SK-N-SH (cell line): ENCODE data around the gene SPRN. TPM values are rescaled to one million over a fixed set of nuclear protein-coding genes. Genes with fewer than 3 reads are reported as not detected.
A peak's percentile ranks its signal among the peaks of the same experiment; 100 is the strongest.

Experiments
- CTCF ChIA-PET: fragments of 300-600, 350-600 bp; formaldehyde crosslinking; extraction: SDS; loops from one replicate; lab custom pipeline; 2021; lab: Yijun Ruan, JAX
- POLR2A ChIA-PET: fragments of 350-600 bp; sonication (Branson Sonifier 250); formaldehyde crosslinking; extraction: SDS; loops from one replicate; lab custom pipeline; 2020; ENCODE audit warnings: antibody characterized with exemption, inconsistent platforms; lab: Yijun Ruan, JAX
- DNase-seq: peaks from one replicate; pipeline ENCODE4 v3.0.0; 2012
- H2AFZ ChIP-seq: fragments of 200-600 bp; sonication (generic); 2 replicates; pipeline ENCODE4 v1.8.1; 2016; ENCODE audit warnings: antibody characterized with exemption, mild to moderate bottlenecking, low read depth
- H3F3A ChIP-seq: fragments of 200-600 bp; sonication (generic); replicated peaks from 2 replicates; pipeline ENCODE3; 2016; ENCODE audit warnings: antibody characterized with exemption, mild to moderate bottlenecking; ENCODE audit not compliant: insufficient read depth
- H3K27ac ChIP-seq, 2 experiments: fragments of 200-500 bp in 1 of 2; fragments of 200-600 bp in 1 of 2; sonication (Bioruptor generic) in 1 of 2; sonication (generic), shearing (Covaris generic) in 1 of 2; 2 replicates each; pipeline versions ENCODE4 v1.5.1 to v1.6.1; 2014 to 2016; ENCODE audit warnings: low read depth in 2 of 2, inconsistent platforms in 1 of 2, low read length in 1 of 2, mild to moderate bottlenecking in 1 of 2, mixed read lengths in 1 of 2
- H3K27me3 ChIP-seq: fragments of 200-600 bp; sonication (generic), shearing (Covaris generic); 2 replicates; pipeline ENCODE4 v1.6.1; 2016; ENCODE audit warnings: mixed run types; ENCODE audit not compliant: insufficient read depth
- H3K36me3 ChIP-seq, 2 experiments: fragments of 200-500 bp in 1 of 2; fragments of 200-600 bp in 1 of 2; sonication (Bioruptor generic) in 1 of 2; sonication (generic) in 1 of 2; replicated peaks in 1 of 2; 2 replicates each; pipeline versions ENCODE3 to v1.5.1; 2014 to 2016; ENCODE audit warnings: low read length in 1 of 2, mild to moderate bottlenecking in 1 of 2; ENCODE audit not compliant: insufficient read depth in 2 of 2, control insufficient read depth in 1 of 2
- H3K4me1 ChIP-seq, 2 experiments: fragments of 200-500 bp in 1 of 2; fragments of 200-600 bp in 1 of 2; sonication (Bioruptor generic) in 1 of 2; sonication (generic), shearing (Covaris generic) in 1 of 2; 2 replicates each; pipeline versions ENCODE4 v1.5.1 to v1.6.1; 2014 to 2016; ENCODE audit warnings: low read depth in 1 of 2, low read length in 1 of 2, mixed run types in 1 of 2; ENCODE audit not compliant: insufficient read depth in 2 of 2, control insufficient read depth in 1 of 2
- H3K4me2 ChIP-seq: fragments of 200-600 bp; sonication (generic), shearing (Covaris generic); 2 replicates; pipeline ENCODE4 v1.6.1; 2017; ENCODE audit warnings: mixed run types
- H3K4me3 ChIP-seq, 2 experiments: fragments of 200-500 bp in 1 of 2; fragments of 200-600 bp in 1 of 2; sonication (Bioruptor generic) in 1 of 2; sonication (generic), shearing (Covaris generic) in 1 of 2; 2 replicates each; pipeline versions ENCODE4 v1.5.1 to v1.8.1; 2014 to 2016; ENCODE audit warnings: low read depth in 2 of 2, inconsistent platforms in 1 of 2, low read length in 1 of 2, mild to moderate bottlenecking in 1 of 2, mixed read lengths in 1 of 2, moderate library complexity in 1 of 2
- H3K79me2 ChIP-seq: fragments of 200-600 bp; sonication (generic); 2 replicates; pipeline ENCODE4 v1.8.1; 2017; ENCODE audit warnings: mild to moderate bottlenecking; ENCODE audit not compliant: insufficient read depth
- H3K9ac ChIP-seq: fragments of 200-600 bp; sonication (generic); 2 replicates; pipeline ENCODE4 v1.6.1; 2017; ENCODE audit warnings: mixed run types
- H3K9me2 ChIP-seq: fragments of 200-600 bp; sonication (generic); 2 replicates; pipeline ENCODE4 v1.6.1; 2017; ENCODE audit warnings: mixed run types
- H3K9me3 ChIP-seq: fragments of 200-600 bp; sonication (generic); 2 replicates; pipeline ENCODE4 v1.6.1; 2017; ENCODE audit warnings: mixed run types, mild to moderate bottlenecking, moderate library complexity
- H4K20me1 ChIP-seq: fragments of 200-600 bp; sonication (generic); 2 replicates; pipeline ENCODE4 v1.6.1; 2017; ENCODE audit warnings: mild to moderate bottlenecking, mixed run types; ENCODE audit not compliant: insufficient read depth
- FOXM1 ChIP-seq: IDR thresholded peaks from 2 replicates; pipeline ENCODE4 v1.4.0; 2012; ENCODE audit warnings: low read depth, mild to moderate bottlenecking
- GABPA ChIP-seq: IDR thresholded peaks from 2 replicates; pipeline ENCODE4 v1.4.0; 2012; ENCODE audit warnings: low read depth, mild to moderate bottlenecking
- GATA2 ChIP-seq: sonication (generic); formaldehyde crosslinking; IDR thresholded peaks from 2 replicates; pipeline ENCODE4 v1.5.0; 2020; ENCODE audit warnings: mild to moderate bottlenecking, missing genetic modification reagents
- NRF1 ChIP-seq: IDR thresholded peaks from 2 replicates; pipeline ENCODE4 v1.6.1; 2012; ENCODE audit warnings: low read depth, mild to moderate bottlenecking, low read length
- POLR2AphosphoS5 ChIP-seq: IDR thresholded peaks from 2 replicates; pipeline ENCODE4 v1.6.1; 2012; ENCODE audit warnings: low read depth, low read length
- RCOR1 ChIP-seq: fragments of 150-350 bp; IDR thresholded peaks from 2 replicates; pipeline ENCODE4 v1.6.1; 2017; ENCODE audit warnings: antibody characterized with exemption, low read length
- RXRA ChIP-seq: IDR thresholded peaks from 2 replicates; pipeline ENCODE4 v1.4.0; 2012; ENCODE audit warnings: low read depth, mild to moderate bottlenecking, borderline replicate concordance
- TAF1 ChIP-seq: IDR thresholded peaks from 2 replicates; pipeline ENCODE4 v1.6.1; 2012; ENCODE audit warnings: low read depth, mild to moderate bottlenecking, low read length, moderate library complexity, borderline replicate concordance
- WGBS: methylation state at CpG from one replicate; pipeline ENCODE4 v1.1.6; 2017; ENCODE audit warnings: low lambda C conversion rate; 5-methylcytosine and 5-hydroxymethylcytosine counted together
- polyA plus RNA-seq, 3 experiments: library from polyadenylated mRNA; depleted of rRNA; stranded (reverse); fragments of >200 nt; gene quantifications; 2 replicates each; pipeline ENCODE4 v1.2.3, GENCODE V29; 2012
- TF ChIP-seq, protein P1 (sequence below): IDR thresholded peaks from 2 replicates; pipeline ENCODE4 v1.6.1; 2012; ENCODE audit warnings: mild to moderate bottlenecking, low read depth, low read length, moderate library complexity
- TF ChIP-seq, protein P2 (sequence below): IDR thresholded peaks from 2 replicates; pipeline ENCODE4 v1.4.0; 2012; ENCODE audit warnings: low read depth
- TF ChIP-seq, protein P3 (sequence below): IDR thresholded peaks from 2 replicates; pipeline ENCODE4 v1.4.0; 2012; ENCODE audit warnings: low read depth, borderline replicate concordance
- TF ChIP-seq, protein P4 (sequence below): fragments of 200-600 bp; sonication (generic); IDR thresholded peaks from 2 replicates; pipeline ENCODE4 v1.6.1; 2017; ENCODE audit warnings: antibody characterized with exemption, mild to moderate bottlenecking, moderate library complexity

The SPRN gene
- polyA plus RNA-seq, 1 of the 3 experiments (the other 2 are of a cell fraction) = 1.2 TPM

DNA sequence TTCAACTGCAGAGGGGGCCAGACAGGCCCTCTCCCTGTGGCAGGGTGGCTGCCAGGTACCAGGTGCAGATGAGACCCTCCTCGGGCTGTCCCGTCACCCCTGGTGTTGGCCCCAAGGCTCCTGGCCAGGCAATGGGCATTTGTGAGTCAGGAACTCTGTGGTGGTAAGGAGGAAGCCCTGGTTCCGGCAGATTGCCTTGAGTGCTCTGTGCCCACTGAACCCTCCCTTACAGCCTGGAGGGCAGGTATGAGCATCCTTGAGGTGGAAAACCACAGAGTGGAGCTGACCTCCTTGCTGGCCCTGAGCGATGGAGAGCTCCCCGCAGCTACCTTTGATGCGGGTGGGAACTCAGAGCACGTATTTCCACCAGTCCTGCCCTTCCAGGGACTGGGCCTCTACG, 43.4 kb downstream of the SPRN start:
- no peak for TF ChIP-seq GABPA
- TF ChIP-seq, protein P1, sequence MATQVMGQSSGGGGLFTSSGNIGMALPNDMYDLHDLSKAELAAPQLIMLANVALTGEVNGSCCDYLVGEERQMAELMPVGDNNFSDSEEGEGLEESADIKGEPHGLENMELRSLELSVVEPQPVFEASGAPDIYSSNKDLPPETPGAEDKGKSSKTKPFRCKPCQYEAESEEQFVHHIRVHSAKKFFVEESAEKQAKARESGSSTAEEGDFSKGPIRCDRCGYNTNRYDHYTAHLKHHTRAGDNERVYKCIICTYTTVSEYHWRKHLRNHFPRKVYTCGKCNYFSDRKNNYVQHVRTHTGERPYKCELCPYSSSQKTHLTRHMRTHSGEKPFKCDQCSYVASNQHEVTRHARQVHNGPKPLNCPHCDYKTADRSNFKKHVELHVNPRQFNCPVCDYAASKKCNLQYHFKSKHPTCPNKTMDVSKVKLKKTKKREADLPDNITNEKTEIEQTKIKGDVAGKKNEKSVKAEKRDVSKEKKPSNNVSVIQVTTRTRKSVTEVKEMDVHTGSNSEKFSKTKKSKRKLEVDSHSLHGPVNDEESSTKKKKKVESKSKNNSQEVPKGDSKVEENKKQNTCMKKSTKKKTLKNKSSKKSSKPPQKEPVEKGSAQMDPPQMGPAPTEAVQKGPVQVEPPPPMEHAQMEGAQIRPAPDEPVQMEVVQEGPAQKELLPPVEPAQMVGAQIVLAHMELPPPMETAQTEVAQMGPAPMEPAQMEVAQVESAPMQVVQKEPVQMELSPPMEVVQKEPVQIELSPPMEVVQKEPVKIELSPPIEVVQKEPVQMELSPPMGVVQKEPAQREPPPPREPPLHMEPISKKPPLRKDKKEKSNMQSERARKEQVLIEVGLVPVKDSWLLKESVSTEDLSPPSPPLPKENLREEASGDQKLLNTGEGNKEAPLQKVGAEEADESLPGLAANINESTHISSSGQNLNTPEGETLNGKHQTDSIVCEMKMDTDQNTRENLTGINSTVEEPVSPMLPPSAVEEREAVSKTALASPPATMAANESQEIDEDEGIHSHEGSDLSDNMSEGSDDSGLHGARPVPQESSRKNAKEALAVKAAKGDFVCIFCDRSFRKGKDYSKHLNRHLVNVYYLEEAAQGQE = no peak
- TF ChIP-seq RCOR1 = no peak
- no peak for TF ChIP-seq RXRA
- no peak for TF ChIP-seq POLR2AphosphoS5
- Histone ChIP-seq H3K9ac (no peak overlapping the region), H3K79me2 (no peaks in the 10 kb centered on the region), H3K9me3 (no peaks in the 10 kb centered on the region), H3K27me3 (no peaks in the 10 kb centered on the region), H2AFZ (no peak overlapping the region), H3K4me3 (no peak overlapping the region), H4K20me1 (no peaks in the 10 kb centered on the region), H3K9me2 (no peaks in the 10 kb centered on the region), H3K4me1 (peaks cover 0 to 15% of the 10 kb centered on the region in 2 experiments; a peak in 1 of 4 replicates), H3K4me2 (no peak overlapping the region), H3F3A (no peaks in the 10 kb centered on the region), H3K36me3 (no peaks in the 10 kb centered on the region), H3K27ac (no peak overlapping the region)
- no peak for DNase-seq
- 97% methylated on average over 5 of the region's 8 CpGs for WGBS
- POLR2A ChIA-PET = no interaction called here
- CTCF ChIA-PET = interaction anchor here (1.2 kb wide), 1 partner anchor 52 kb away, joined by 6 read pairs; no protein-coding TSS in a partner anchor

DNA sequence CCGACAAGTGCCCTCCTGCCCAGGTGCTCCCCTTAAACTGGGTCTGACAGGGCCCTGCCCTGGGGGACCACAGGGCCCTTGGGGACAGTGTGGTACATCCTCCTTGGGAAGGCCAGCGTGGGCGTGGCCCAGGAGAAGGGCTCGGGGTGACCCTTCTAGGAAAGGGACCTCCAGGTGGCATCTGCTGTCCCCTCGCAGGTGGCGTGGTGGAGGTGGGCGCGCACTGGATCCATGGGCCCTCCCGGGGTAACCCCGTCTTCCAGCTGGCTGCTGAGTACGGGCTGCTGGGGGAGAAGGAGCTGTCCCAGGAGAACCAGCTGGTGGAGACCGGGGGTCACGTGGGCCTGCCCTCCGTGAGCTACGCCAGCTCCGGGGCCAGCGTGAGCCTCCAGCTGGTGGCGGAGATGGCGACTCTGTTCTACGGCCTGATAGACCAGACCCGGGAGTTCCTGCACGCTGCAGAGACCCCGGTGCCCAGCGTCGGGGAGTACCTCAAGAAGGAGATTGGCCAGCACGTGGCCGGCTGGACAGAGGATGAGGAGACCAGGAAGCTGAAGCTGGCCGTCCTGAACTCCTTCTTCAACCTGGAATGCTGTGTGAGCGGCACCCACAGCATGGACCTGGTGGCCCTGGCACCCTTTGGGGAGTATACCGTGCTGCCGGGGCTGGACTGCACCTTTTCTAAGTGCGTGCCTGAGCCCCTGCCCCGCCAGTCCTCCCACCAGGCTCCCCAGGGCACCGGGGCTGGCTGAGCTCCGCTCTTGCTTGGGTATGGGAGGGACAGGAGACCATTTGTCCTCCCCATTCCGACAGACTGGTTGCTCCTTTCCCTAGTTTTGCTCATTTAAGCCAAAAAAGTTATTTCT, 44.4 kb downstream of the SPRN start:
- POLR2A ChIA-PET = no interaction called here
- CTCF ChIA-PET = interaction anchor here (1.1 kb wide), 1 partner anchor 51 kb away, joined by 4 read pairs; no protein-coding TSS in a partner anchor
- TF ChIP-seq, protein P2, sequence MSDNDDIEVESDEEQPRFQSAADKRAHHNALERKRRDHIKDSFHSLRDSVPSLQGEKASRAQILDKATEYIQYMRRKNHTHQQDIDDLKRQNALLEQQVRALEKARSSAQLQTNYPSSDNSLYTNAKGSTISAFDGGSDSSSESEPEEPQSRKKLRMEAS = no peak
- TF ChIP-seq GATA2 (no peak), TAF1 (no peak), POLR2AphosphoS5 (no peak), RXRA (no peak), FOXM1 (no peak), NRF1 (no peak), RCOR1 (no peak)
- TF ChIP-seq, protein P3, sequence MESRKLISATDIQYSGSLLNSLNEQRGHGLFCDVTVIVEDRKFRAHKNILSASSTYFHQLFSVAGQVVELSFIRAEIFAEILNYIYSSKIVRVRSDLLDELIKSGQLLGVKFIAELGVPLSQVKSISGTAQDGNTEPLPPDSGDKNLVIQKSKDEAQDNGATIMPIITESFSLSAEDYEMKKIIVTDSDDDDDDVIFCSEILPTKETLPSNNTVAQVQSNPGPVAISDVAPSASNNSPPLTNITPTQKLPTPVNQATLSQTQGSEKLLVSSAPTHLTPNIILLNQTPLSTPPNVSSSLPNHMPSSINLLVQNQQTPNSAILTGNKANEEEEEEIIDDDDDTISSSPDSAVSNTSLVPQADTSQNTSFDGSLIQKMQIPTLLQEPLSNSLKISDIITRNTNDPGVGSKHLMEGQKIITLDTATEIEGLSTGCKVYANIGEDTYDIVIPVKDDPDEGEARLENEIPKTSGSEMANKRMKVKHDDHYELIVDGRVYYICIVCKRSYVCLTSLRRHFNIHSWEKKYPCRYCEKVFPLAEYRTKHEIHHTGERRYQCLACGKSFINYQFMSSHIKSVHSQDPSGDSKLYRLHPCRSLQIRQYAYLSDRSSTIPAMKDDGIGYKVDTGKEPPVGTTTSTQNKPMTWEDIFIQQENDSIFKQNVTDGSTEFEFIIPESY = no peak
- TF ChIP-seq, protein P1 = no peak
- TF ChIP-seq, protein P4, sequence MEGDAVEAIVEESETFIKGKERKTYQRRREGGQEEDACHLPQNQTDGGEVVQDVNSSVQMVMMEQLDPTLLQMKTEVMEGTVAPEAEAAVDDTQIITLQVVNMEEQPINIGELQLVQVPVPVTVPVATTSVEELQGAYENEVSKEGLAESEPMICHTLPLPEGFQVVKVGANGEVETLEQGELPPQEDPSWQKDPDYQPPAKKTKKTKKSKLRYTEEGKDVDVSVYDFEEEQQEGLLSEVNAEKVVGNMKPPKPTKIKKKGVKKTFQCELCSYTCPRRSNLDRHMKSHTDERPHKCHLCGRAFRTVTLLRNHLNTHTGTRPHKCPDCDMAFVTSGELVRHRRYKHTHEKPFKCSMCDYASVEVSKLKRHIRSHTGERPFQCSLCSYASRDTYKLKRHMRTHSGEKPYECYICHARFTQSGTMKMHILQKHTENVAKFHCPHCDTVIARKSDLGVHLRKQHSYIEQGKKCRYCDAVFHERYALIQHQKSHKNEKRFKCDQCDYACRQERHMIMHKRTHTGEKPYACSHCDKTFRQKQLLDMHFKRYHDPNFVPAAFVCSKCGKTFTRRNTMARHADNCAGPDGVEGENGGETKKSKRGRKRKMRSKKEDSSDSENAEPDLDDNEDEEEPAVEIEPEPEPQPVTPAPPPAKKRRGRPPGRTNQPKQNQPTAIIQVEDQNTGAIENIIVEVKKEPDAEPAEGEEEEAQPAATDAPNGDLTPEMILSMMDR = no peak

More for the DNA sequence above, 44.4 kb downstream of the SPRN start:
- no peaks in the 10 kb centered on the region for H3K9me2 ChIP-seq
- peak overlapping the region; percentile 53; the same call in 1 of the 2 replicates for H3K9ac ChIP-seq
- H3K79me2 ChIP-seq = no peaks in the 10 kb centered on the region
- no peaks in the 10 kb centered on the region for H4K20me1 ChIP-seq
- 96% methylated on average over 16 of the region's 36 CpGs for WGBS
- no peaks in the 10 kb centered on the region for H3K27me3 ChIP-seq
- no peak overlapping the region for H2AFZ ChIP-seq
- H3F3A ChIP-seq = no peaks in the 10 kb centered on the region
- no peaks in the 10 kb centered on the region for H3K36me3 ChIP-seq
- DNase-seq = no peak
- H3K4me1 ChIP-seq = peaks cover 0 to 15% of the 10 kb centered on the region in 2 experiments; a peak in 1 of 4 replicates
- no peaks in the 10 kb centered on the region for H3K9me3 ChIP-seq
- H3K4me3 ChIP-seq = peak overlapping the region; percentile 59 to 69
- no peak overlapping the region for H3K27ac ChIP-seq
- H3K4me2 ChIP-seq = peak overlapping the region; percentile 84
